ENCODE measurements around the gene HSFX1. TPM values are rescaled to one million over a fixed set of nuclear protein-coding genes. Genes with fewer than 3 reads are reported as not detected.
"Not testable (repeated sequence)": the region's sequence is repeated elsewhere in the genome, so short reads cannot be mapped to it uniquely, and the experiment has no call there.

HSFX1 gene
- total RNA-seq, 1 donor from 2014 or later, result 1.2 TPM

DNA sequence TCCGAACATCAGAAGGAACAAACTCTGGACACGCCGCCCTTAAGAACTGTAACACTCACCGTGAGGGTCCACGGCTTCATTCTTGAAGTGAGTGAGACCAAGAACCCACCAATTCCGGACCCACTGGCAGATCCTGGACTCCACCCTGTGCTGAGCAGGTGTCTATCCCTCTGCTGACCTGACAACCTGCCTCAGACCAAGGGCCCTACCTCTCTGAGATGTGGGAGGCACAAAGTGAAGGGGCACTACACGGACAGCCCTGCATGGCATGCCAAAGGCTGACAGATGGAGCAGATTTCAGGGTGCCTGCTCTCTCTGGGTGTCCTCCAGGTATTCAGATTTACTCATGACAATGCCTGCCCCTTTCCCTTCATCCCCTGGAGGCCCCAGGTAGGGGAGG is 14.0 kb upstream of the HSFX1 start:
- DNase-seq (ENCODE audit: extremely low spot score in 2 of 2), result peak; percentile 54 to 70
- no peaks in the 10 kb centered on the region for H3K27me3 ChIP-seq
- intact Hi-C loops (cut with DNase I), result no loop called here

DNA sequence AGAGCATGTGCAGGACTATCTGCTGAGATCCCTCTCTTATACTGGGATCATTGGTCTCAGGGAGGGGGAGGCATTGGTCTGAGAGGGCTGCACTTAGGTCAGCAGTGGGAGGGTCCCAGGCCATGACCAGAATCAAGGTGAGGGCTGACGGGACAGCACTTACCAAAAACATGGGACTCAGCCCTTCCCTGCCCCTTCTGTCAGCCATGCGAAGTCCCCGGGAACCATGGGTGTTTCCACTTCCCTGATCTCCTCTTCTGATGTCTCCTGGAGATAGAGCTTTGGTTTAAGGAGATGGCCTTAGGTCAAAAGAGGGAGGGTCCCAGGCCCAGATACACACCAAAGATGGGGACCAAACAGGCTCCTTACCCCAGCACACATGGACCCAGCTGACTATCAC is 12.9 kb upstream of the HSFX1 start:
- no peaks in the 10 kb centered on the region for H3K4me1 ChIP-seq
- H3K9me3 ChIP-seq, result no peaks in the 10 kb centered on the region
- H3K27me3 ChIP-seq, result no peaks in the 10 kb centered on the region
- intact Hi-C loops (cut with DNase I), result no loop called here
- no peaks in the 10 kb centered on the region for H3K36me3 ChIP-seq
- H3K27ac ChIP-seq, result no peak overlapping the region
- DNase-seq (ENCODE audit: extremely low spot score in 2 of 2), result peak in 1 of 2 donors; percentile 81
- TF ChIP-seq POLR2AphosphoS5 (IDR thresholded peaks at IDR 0.05; ENCODE audit: insufficient read depth in 1 of 2, low read depth in 1 of 2), result no peak
- TF ChIP-seq, protein P1, sequence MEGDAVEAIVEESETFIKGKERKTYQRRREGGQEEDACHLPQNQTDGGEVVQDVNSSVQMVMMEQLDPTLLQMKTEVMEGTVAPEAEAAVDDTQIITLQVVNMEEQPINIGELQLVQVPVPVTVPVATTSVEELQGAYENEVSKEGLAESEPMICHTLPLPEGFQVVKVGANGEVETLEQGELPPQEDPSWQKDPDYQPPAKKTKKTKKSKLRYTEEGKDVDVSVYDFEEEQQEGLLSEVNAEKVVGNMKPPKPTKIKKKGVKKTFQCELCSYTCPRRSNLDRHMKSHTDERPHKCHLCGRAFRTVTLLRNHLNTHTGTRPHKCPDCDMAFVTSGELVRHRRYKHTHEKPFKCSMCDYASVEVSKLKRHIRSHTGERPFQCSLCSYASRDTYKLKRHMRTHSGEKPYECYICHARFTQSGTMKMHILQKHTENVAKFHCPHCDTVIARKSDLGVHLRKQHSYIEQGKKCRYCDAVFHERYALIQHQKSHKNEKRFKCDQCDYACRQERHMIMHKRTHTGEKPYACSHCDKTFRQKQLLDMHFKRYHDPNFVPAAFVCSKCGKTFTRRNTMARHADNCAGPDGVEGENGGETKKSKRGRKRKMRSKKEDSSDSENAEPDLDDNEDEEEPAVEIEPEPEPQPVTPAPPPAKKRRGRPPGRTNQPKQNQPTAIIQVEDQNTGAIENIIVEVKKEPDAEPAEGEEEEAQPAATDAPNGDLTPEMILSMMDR (IDR thresholded peaks at IDR 0.05), result no peak
- TF ChIP-seq POLR2A (IDR thresholded peaks at IDR 0.05), result no peak
- H3K4me3 ChIP-seq, result no peak overlapping the region

More for the DNA sequence above, 14.0 kb upstream of the HSFX1 start:
- Histone ChIP-seq H3K4me1 (no peaks in the 10 kb centered on the region), H3K27ac (no peak overlapping the region), H3K36me3 (no peaks in the 10 kb centered on the region), H3K4me3 (no peak overlapping the region), H3K9me3 (no peaks in the 10 kb centered on the region)
- TF ChIP-seq POLR2AphosphoS5 (IDR thresholded peaks at IDR 0.05; ENCODE audit: insufficient read depth in 1 of 2, low read depth in 1 of 2) (no peak), POLR2A (IDR thresholded peaks at IDR 0.05) (no peak)
- TF ChIP-seq, protein P1 (IDR thresholded peaks at IDR 0.05), result no peak

- H3K4me1 ChIP-seq; intact Hi-C loops (cut with DNase I); H3K36me3 ChIP-seq; H3K4me3 ChIP-seq; H3K27me3 ChIP-seq; H3K9me3 ChIP-seq; H3K27ac ChIP-seq: not testable (repeated sequence)
- DNase-seq (ENCODE audit: extremely low spot score in 2 of 2), result peak in 1 of 2 donors; percentile 81
Measured at GRCh38 chrX:149761858-149762674, 11.8 kb upstream of the HSFX1 start.

- intact Hi-C loops (cut with DNase I), result no loop called here
- Histone ChIP-seq H3K9me3 (no peaks in the 10 kb centered on the region), H3K27me3 (no peaks in the 10 kb centered on the region), H3K36me3 (no peaks in the 10 kb centered on the region), H3K27ac (no peak overlapping the region), H3K4me1 (no peaks in the 10 kb centered on the region), H3K4me3 (no peak overlapping the region)
- DNase-seq (ENCODE audit: extremely low spot score in 2 of 2), result peak in 1 of 2 donors; percentile 70
- TF ChIP-seq POLR2A (IDR thresholded peaks at IDR 0.05) (no peak), POLR2AphosphoS5 (IDR thresholded peaks at IDR 0.05; ENCODE audit: insufficient read depth in 1 of 2, low read depth in 1 of 2) (no peak)
- TF ChIP-seq, protein P1 (IDR thresholded peaks at IDR 0.05), result no peak
Measured at GRCh38 chrX:149762696-149763614, 10.9 kb upstream of the HSFX1 start.

GRCh38 chrX:149770344-149770743 is 3.5 kb upstream of the HSFX1 start:
- H3K9me3 ChIP-seq; H3K36me3 ChIP-seq; H3K27me3 ChIP-seq; H3K4me3 ChIP-seq; DNase-seq (ENCODE audit: extremely low spot score in 2 of 2); H3K27ac ChIP-seq; H3K4me1 ChIP-seq; intact Hi-C loops (cut with DNase I): not testable (repeated sequence)

GRCh38 chrX:149773026-149773425 is 842 bp upstream of the HSFX1 start:
- H3K9me3 ChIP-seq; intact Hi-C loops (cut with DNase I); DNase-seq (ENCODE audit: extremely low spot score in 2 of 2); H3K27ac ChIP-seq; H3K4me1 ChIP-seq; H3K4me3 ChIP-seq; H3K36me3 ChIP-seq; H3K27me3 ChIP-seq: not testable (repeated sequence)

DNA sequence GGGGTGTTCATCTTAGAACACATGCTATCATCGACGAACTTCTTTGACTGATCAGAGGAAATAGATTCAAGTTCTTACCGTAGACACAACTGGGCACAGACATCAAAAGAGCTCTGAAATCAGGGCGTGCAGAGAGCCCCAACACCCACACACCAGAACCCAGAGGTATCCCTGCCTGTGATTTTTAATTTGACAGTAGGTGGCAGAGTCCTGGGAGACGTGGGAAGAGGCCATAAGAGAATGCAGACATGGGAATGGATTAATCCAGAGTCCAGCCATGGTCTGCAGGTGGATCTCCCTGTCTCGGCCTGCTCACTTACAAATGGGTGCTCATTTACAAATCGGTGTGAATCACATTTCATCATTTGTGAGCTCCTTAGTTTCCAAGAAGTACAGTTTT is 4.1 kb downstream of the HSFX1 start:
- H3K4me3 ChIP-seq; H3K27ac ChIP-seq; H3K27me3 ChIP-seq; H3K4me1 ChIP-seq; DNase-seq (ENCODE audit: extremely low spot score in 2 of 2); intact Hi-C loops (cut with DNase I); H3K9me3 ChIP-seq; H3K36me3 ChIP-seq: not testable (repeated sequence)

- DNase-seq (ENCODE audit: extremely low spot score in 2 of 2); H3K27ac ChIP-seq; H3K9me3 ChIP-seq; intact Hi-C loops (cut with DNase I); H3K4me1 ChIP-seq; H3K4me3 ChIP-seq; H3K27me3 ChIP-seq; H3K36me3 ChIP-seq: not testable (repeated sequence)
Measured at GRCh38 chrX:149781727-149782126, 7.9 kb downstream of the HSFX1 start, which contains the start of gene MAGEA9. Gene MAGEA9 (plus strand): TSS chrX:149781930. CDS start chrX:149786211, 4,281 bp downstream.

DNA sequence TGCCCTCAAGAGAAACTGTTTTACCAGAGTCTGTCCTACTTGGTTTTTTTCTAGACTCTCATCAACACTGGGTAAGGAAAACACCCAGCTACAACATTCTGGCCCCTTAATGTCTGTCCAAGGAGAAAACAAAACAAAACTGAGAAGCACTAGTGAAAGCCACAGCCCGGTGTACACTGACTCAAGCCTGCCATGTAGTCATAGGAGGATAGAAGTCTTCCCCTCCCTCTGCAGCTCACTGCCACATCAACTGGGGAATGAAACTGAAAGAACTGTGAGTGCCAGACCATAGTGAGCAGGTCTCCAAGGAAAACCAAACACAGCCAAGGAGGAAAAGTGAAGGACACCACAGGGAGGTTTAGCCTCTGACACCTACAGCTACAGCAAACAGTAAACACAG is 21.7 kb downstream of the HSFX1 start:
- H3K27me3 ChIP-seq; H3K36me3 ChIP-seq; H3K4me1 ChIP-seq; DNase-seq (ENCODE audit: extremely low spot score in 2 of 2); H3K9me3 ChIP-seq; H3K4me3 ChIP-seq; H3K27ac ChIP-seq; intact Hi-C loops (cut with DNase I): not testable (repeated sequence)

Measured in vagina (tissue), 2 donors.